ENCODE data around the gene ATXN7L1.
"Not testable (repeated sequence)": the region's sequence is repeated elsewhere in the genome, so short reads cannot be mapped to it uniquely, and the experiment has no call there.

The ATXN7L1 gene

DNA sequence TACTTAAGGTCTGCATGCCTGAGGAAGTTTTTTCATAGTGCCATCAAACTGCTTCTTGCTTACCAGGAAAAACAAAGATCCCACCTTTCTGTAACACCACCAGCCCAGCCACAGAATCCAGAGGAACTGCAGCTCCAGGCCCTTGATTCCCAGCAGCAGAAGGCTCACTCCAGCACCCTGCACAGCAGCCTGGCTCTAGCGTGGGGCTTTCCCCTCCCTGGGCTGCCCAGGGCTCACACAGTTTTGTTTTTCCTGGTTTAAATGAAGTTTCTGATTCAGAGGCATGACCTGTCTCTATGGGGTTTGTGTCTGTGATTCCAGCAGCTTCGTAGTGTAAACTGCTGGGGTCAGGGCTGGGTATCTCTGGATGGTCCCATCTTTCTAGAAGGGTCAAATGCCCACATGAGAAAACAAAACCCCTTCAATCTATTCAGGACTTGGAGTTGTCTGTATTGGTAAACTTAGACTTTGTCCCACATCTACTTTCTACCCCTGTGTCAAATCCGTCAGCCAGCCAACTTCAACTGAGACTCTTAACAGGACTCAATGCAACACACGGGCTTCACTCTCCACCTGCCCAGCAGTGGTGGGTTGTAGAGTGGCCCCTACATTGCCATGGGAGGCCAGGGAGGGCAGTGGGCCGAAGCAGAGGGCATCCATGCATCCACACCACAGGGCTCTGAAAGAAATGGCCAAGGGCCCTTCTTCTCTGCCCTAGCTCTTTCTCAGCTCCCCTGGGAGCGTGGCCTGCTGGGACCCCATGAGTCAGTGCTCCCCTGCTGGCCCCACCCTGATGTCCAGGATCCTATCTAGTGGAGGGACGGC lies 73.6 kb downstream of the ATXN7L1 start:
- DNase-seq (ENCODE audit: low spot score), result no peak

DNA sequence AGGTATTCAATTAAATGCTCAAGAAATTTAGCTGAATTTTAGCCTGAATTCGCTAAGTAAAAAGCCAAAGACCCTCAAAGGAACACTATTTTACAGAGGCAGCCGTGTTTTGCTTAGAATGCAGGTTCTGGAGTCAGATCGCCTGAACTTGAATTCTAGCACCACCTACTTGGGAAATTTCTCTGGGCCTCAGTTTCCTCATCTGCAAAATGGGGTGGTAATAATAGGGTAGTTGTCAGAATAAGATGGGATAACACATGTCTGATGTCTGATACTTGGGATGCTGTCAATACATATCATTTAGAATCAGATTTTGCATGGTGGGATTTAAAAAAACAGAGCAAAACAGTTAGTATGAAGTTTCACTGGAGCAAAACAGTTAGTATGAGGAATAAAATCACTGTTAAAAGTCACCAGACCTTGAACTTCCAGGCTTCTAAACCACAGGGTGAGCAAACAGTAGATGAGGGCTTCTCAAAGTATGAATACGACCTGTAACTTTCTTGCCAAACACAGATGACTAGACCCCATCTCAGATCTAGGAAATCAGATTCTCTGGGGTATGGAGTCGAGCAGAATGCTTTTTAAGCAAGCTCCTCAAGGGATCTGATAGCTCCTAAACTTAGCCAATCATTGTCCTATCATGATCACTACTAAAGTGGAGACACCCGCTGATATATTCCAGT lies 75.4 kb downstream of the ATXN7L1 start:
- no peak for DNase-seq (ENCODE audit: low spot score)

DNA sequence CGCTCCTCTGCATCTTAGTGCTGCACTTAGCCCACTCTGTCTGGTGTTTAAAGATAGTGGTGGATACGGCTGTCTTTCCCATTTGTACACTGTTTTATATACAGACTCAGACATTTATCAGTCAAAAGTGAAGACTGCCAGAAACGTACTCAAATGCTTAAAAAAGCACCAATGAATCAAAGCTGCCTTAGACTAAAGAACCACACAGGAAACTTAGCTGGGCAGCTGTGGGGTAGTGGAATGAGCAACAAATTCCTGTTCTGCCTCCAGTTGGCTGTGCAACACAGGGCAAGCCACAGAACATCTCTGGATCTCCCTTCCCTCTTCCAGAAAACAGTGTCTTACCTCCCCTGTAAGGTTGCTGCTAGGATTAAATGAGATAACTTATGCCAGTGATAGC lies 76.0 kb downstream of the ATXN7L1 start:
- no peak for DNase-seq (ENCODE audit: low spot score)

DNA sequence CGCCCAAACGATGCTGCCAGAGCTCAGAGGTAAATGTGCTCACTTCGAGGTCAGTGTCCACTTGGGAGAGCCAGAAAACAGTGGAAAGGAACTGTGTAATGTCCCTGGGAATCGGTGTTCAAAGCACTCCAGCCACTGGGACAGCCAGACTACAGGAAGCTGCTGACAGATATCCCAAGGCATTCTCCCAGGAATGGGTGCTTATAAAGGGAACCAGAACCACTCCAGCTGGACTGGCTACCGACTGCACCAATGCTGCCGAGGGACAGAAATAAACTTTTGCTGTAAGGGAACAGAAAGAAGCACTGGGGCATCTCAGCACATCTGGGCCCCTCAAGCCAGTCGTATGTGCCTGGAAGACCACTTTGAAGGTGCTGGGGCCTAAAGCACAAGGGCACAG lies 76.7 kb downstream of the ATXN7L1 start:
- no peak for DNase-seq (ENCODE audit: low spot score)

DNA sequence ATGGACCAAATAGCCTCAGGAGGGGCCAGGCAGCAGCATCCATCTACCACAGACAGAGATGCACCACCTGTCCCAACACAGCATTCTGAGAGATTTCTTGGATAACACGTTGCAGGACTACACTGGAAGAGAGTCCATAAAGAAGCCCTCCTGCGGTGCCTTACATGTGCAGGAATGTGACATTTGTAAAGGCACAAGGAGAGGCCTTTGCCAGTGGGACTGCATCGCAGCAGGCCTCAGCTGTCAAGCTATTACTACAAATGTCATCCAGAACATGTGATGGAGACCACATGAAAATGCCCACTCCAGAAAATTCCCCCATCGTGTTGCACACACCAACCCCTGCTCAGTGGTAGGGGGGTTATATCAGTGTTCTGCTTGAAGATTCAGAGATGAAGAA lies 77.4 kb downstream of the ATXN7L1 start:
- no peak for DNase-seq (ENCODE audit: low spot score)

DNA sequence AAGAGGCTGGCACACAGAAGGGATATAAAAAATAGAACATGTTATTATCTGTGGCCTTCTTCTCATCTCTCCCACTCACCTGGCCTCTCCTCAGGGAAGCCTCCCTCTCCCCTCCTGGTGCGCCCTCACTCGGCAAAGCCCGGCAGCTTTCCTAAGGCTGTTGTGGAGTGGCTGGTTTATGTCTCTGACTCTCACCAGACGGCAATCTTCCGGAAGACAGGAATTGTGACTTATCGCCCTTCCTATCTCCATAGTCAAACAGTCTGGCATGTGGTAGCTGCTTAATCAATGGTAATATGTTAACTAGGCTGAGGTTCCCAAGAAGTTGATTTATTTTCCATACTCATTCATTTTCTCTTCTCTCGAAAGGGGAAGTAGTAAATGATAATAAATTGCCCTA lies 78.7 kb downstream of the ATXN7L1 start:
- no peak for DNase-seq (ENCODE audit: low spot score)

DNA sequence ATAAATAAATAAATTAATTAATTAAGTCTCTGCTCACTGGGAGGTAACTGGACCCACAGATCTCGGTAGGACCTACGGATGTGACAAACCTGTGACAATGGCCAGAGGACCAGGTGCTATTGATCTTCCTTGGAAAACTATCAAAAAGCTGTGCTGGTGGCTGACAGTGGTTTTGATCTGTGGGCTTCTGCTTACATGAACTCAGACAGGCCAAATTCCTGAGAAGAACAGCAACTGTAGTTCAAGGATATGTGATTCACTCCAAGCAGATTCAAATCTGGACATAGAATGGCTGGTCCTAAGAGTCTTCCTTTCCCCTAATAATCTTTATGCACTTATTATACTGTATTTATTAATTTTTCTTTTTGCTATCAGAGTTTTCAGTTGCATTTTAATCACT lies 80.0 kb downstream of the ATXN7L1 start:
- no peak for DNase-seq (ENCODE audit: low spot score)

DNA sequence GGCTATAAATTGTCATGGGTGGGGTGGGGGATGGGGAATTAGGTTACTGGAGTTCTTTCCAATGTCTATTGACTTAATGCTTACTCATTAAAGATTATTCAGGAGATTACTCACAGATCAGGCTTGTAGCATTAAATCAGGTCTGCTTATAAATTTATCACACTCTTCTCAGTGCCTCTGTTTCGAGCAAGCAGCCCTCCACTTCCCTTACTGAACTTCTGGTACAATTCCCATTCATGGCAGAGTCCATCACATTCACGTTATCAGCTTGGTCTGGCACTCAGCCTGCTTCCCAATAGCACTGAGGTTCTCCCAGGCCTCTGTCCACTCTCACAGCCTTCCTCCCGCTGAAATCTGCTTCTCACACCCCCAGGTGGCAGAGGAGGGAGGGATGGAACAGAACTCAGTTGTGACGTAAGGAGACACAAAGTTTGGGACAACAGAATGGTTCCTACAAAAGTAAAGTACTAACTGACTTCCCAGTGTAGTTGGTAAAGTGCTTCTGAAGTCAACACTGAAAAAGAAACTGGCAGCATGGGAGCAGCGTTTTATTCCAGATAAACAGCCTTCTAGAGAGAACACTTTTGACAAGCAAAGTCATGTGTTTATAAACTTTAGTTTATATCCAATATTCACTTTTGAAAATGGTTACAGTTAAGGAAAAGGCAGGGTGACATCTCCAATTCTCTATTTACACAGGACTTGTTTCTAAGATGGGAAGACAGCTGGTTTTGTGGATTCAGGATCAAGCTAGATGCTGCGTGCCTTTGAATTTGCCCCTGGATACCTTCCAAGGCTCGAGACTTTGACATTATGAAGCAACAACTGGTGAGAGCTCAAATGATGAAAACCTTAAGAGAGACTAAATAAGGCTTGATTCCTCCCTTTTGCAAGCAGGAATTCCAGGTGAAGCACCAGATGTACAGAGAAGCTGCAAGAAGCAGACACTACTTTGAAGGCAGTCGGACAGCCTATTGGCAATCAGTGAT lies 81.4 kb downstream of the ATXN7L1 start:
- DNase-seq (ENCODE audit: low spot score), result no peak

DNA sequence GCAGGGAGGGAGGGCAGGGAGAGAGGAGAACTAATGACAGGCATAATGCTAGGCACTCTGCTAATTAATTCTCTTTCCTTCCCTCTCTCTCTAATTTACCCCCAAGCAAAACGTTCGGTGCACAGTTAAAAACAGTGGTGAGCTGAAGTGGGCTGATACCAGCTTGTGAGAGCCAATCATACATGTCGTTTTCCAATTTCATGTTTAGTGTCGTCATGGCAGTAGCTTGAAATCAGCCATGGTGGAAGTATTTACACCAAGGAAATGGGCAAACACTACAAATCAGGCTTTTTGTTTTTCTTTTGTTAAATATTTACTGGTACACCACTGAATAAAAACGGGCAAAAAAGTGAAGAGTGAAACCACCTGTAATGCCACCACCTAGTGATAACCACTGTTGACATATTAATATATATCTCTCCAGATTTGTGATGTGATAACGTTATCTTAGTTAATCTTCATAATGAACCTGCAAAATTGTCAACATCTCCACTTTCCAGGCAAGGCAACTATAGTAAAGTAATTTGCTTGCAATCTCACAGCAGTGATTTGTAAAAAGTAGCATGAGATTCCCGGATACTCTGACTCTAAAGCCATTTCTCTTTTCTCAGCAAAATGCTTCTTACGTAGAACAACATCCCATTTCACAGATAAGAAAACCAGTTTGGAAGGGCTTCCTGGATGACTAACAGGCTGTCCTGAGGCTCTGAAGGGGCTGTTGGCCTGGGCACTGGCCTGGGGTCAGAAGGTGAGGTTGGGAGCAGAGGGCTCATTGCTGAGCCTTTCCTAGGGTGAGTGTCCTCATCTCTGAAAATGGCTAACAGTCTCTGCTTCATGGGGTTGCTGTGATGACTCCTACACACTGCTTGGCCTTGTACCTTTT lies 83.7 kb downstream of the ATXN7L1 start:
- DNase-seq (ENCODE audit: low spot score), result no peak

DNA sequence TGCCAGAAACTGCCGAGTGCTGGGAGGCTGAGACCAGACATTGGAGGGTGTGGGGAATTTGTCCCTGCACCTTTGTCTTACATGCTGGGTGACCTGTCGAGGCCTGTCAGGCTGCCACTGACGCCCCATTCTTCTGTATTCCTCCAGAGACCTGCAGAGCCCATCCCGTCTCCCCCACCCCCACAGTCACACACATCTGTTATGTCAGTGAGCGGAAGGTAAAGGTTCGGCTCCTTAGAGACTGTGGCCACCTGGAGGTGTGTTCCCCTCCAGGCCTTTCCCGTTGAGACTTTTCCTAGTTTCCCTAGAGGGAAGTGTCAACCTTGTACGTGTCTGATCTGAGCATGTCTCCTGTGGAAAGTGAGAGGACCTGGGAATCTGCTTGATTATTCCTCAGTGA lies 84.5 kb downstream of the ATXN7L1 start:
- no peak for DNase-seq (ENCODE audit: low spot score)

DNA sequence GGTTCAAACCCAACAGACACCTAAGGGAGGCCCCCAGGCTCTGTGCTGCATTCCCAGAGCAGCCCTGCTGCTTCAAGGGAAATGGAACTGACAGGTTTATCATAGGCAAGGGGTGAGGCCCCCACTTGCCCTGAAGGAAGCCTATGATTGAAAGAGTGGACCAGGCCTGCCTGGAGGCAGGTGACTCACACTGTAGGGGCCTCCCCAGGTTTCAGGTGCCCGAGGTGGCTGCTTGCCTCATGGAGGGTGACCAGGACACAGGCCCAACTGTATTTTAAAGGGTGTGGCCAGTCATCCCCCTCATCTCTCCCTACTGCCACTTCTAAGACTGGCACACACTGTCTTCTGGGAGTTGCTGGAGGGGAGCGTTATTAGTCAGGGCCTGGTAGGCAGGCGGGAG lies 85.4 kb downstream of the ATXN7L1 start:
- DNase-seq (ENCODE audit: low spot score), result no peak

DNA sequence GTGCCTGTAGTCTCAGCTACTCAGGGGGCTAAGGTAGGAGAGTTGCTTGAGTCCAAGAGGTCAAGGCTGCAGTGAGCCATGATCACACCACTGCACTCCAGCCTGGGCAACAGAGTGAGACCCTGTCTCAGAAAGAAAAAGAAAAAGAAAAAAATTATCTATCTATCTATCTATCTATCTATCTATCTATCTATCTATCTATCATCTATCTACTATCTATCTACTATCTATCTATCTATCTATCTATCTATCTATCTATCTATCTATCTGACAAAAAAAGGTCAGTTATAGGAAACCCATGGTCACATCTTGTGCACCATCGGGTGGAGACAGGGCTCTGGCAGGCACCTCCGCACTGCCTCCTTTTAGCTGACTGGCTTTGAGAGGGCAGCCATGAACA lies 85.9 kb downstream of the ATXN7L1 start:
- not testable (repeated sequence) for DNase-seq (ENCODE audit: low spot score)

DNA sequence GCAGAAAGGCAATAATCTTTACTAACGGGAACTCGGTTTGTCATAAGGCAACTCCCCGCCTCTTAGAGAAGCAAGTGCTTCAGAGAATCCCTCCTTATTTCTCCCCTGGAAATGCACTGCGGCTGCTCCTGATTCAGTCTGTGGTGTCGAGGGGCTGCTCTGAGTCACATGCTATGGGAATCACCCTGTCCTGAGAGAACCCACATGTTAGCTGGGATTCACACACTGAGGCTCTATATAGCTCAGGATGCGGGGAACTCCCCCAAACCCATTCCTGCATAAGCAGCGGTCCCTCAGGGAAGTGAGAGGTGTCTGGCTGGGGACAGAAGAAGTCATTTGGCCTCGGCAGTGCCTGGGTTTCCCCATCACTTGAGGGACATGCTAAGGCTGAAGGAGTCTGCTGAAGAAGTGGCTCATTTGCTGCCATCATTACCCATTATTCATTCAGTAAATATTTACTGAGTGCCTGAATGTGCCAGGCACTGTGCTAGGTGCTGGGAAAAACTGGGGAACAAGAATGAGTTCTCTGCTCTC lies 87.5 kb downstream of the ATXN7L1 start:
- DNase-seq (ENCODE audit: low spot score), result no peak

DNA sequence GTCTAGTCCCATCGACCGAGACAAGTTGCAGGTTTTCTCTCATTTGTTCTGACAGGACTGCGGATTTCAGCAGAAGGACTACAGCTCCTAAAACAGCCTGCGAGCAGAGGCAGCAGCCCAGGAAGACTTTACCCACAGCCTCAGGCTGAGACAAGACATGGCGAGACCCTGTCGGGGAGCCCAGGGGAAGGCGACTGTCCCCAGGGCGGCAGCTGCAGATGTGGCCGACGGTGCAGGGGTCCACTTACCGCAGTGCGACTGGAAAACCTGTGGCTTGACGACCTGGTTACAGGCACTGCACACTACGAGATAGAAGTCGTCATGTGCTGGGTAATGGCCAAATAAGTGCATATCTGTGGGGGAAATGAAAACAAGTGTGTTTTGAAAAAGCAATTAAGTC lies 88.0 kb downstream of the ATXN7L1 start:
- no peak for DNase-seq (ENCODE audit: low spot score)

DNA sequence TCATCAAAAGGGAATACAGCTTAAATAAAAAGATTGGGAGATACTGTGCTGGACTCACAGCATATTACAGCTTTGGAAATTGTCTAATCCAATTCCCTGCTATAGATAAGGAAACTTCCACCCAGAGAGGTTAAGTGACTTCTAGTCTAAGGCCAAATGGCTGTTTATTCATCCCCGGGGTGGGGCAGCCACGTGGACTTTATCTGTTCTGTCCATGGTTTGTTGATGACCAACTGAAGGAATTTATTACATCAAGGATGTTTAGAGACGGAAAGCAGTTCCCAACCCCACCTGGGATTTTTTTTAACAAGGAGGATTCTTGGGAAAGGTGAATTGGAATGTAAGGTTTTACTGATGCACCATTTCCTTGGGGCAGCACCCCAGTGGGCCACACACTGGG lies 88.6 kb downstream of the ATXN7L1 start:
- DNase-seq (ENCODE audit: low spot score), result no peak

DNA sequence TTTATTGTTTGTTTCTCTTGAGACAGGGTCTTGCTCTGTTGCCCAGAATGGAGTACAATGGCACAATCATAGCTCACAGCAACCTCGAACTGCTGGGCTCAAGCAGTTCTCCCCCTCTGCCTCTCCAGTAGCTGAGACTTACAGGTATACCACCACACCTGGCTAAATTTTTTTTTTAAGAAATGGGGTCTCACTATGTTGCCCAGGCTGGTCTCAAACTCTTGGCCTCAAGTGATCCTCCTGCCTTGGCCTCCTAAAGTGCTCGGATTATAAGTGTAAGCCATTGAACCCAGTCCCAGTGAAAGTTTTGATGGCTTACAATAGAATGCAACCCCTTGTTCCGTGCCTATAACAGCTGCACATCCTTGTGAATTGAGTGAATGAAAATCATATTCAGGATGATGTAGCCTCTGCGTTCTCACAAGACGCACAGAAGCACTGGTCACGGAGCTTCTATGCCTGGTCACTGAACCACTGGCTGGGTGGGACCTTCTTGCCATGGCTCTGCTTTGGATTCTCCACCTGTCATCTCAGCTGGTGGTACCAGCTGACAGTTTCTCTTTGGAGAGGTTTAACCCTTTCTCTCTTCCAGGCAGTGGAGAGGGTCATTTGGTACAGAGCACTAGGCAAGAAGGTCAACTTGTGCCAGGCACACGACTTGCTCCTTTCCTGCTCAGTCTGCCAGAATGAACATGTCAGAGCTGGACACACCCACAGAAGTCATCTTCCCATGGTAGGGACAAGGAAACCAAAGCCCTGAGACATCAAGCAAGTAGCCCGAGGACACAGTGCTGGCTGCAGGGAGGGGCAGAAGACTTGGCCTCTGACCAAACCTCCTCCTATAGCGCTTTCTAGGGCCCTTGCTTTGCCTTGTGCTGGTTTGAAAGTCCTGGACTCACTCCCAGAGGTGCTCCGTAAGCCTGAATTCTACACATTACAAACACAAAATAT lies 89.6 kb downstream of the ATXN7L1 start:
- no peak for DNase-seq (ENCODE audit: low spot score)

DNA sequence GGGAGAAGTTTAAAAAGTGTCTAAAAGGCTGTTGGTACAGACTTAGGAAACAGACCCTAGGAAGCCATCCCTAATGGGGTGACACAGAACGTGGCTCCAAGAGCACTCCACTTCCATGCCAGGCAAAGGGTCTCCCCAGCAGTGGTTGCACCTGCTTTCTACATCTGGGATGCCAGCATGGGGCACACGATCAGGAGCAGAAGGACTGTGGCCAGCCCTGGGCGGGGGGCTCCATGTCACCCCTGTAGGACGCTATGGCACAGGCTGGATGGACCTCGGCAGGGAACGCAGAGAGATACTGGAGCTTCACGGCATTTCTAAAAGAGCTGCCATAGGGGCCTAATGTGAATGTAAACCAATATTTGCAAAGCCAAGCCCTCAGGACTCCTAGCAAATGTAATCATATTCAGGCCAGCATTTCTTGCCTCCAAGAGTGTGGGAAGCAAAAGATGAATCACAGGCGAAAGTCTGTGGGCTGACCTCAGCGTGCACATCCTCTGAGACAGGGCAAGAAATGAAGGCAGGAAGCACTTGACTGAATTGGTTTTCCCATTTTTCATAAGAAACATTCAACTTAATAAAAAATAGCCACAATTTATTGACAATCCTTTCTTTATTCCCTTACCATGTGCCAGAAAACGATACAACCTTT lies 93.9 kb downstream of the ATXN7L1 start:
- no peak for DNase-seq (ENCODE audit: low spot score)

DNA sequence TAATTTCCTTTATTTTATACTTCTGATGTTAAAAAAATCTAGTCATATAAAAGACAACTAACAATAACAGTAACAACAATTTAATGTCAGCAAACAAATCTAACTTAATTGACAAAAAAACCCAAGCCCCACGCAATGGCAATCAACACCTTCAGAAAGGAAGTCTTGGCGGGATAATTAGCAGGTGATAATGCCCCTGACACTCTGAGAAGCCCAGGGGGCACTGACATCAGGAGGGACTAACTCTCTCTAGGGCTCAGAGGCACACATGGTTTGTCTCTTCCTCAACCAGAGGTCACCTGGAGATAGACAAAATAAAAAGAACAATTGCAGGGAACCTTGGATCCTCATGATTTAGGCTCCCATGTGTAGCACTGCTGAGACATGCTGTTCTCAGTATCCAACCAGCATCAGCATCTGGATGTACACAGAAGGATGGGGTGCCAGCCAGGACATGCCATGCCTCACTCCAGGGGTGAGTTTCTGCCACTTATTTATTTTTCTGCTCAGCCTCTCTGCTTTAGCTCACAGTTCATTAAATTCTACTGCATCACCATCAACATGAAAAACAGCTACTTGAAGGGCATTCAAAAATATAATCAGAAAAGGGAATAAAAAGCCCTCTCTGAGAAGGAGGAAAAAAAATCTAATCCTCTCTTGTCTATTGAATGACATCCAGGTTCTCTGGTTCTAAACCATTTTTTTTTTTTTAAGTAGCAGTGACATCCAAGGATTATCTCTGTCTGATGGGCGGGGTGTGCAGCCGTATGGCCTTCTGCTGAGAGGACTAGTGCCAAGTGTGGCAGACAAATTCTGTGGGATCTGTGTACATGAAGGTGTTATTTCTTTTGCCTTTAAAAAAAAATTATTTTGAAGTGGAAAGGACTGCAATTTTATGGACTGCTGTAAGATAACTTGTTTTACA lies 96.3 kb downstream of the ATXN7L1 start:
- DNase-seq (ENCODE audit: low spot score), result peak; percentile 32
